Stomach smooth muscle (tissue), 2 donors: ENCODE data around the gene USP3.
"Not testable (repeated sequence)": the region's sequence is repeated elsewhere in the genome, so short reads cannot be mapped to it uniquely, and the experiment has no call there.

Experiments used
- H3K27ac ChIP-seq: one replicate; pipeline ENCODE4 v1.7.0; 2013; ENCODE audit warnings: mild to moderate bottlenecking, low read length, inconsistent platforms
- H3K27me3 ChIP-seq, 2 donors: one replicate each; pipeline ENCODE4 v1.7.0; 2013; ENCODE audit warnings: low read length in 2 of 2; ENCODE audit not compliant: insufficient read depth in 2 of 2, control insufficient read depth in 1 of 2
- H3K36me3 ChIP-seq, 2 donors: one replicate each; pipeline ENCODE4 v1.7.0; 2013; ENCODE audit warnings: low read length in 2 of 2; ENCODE audit not compliant: control insufficient read depth in 2 of 2, insufficient read depth in 2 of 2
- H3K4me1 ChIP-seq: one replicate; pipeline ENCODE4 v1.7.0; 2013; ENCODE audit warnings: low read length; ENCODE audit not compliant: control insufficient read depth, insufficient read depth
- H3K4me3 ChIP-seq, 2 donors: one replicate each; pipeline ENCODE4 v1.7.0; 2013; ENCODE audit warnings: low read length in 2 of 2
- H3K9ac ChIP-seq, 2 donors: one replicate each; pipeline ENCODE4 v1.7.0; 2013; ENCODE audit warnings: low read length in 2 of 2, mild to moderate bottlenecking in 1 of 2
- H3K9me3 ChIP-seq, 2 donors: one replicate each; pipeline ENCODE4 v1.7.0; 2013; ENCODE audit warnings: low read length in 2 of 2; ENCODE audit not compliant: control insufficient read depth in 2 of 2
- donor health status: healthy.
- donor health status: Pancreatic carcinoma.

USP3 gene

DNA sequence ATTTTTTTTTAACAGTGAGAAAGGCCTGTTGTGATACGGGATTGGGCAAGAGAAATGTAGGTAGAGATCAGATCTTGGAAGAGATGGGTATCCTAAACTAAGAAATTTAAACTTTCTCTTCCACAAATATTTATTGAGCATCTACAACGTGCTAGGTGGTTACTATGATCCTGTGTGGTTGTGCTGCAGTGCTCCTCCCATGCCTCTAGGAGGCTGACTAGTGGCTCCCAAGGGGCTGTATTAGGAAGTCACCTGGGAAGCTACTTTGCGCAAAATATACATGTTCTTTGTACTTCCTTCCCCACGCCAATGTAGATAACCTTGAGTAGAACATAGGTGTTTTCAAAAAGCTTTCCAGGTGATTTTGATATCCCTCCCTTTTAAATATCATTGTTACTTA lies 27.2 kb downstream of the USP3 start:
- no peak overlapping the region for H3K9ac ChIP-seq
- H3K4me3 ChIP-seq: no peak overlapping the region
- no peaks in the 10 kb centered on the region for H3K9me3 ChIP-seq
- no peaks in the 10 kb centered on the region for H3K27me3 ChIP-seq
- no peaks in the 10 kb centered on the region for H3K36me3 ChIP-seq
- H3K4me1 ChIP-seq: no peaks in the 10 kb centered on the region
- no peak overlapping the region for H3K27ac ChIP-seq

- Histone ChIP-seq H3K27ac (no peak overlapping the region), H3K9ac (no peak overlapping the region), H3K4me1 (no peaks in the 10 kb centered on the region), H3K27me3 (no peaks in the 10 kb centered on the region), H3K36me3 (no peaks in the 10 kb centered on the region), H3K9me3 (no peaks in the 10 kb centered on the region), H3K4me3 (no peak overlapping the region)
Measured at GRCh38 chr15:63532307-63532744, 27.9 kb downstream of the USP3 start.

- H3K36me3 ChIP-seq, H3K9me3 ChIP-seq, H3K27ac ChIP-seq, H3K4me1 ChIP-seq, H3K27me3 ChIP-seq, H3K4me3 ChIP-seq, H3K9ac ChIP-seq: not testable (repeated sequence)
Measured at GRCh38 chr15:63534888-63535287, 30.5 kb downstream of the USP3 start.

GRCh38 chr15:63535689-63536088 lies 31.3 kb downstream of the USP3 start:
- Histone ChIP-seq H3K9ac (no peak overlapping the region), H3K27me3 (no peaks in the 10 kb centered on the region), H3K36me3 (no peaks in the 10 kb centered on the region), H3K27ac (no peak overlapping the region), H3K9me3 (no peaks in the 10 kb centered on the region), H3K4me1 (no peaks in the 10 kb centered on the region), H3K4me3 (no peak overlapping the region)

DNA sequence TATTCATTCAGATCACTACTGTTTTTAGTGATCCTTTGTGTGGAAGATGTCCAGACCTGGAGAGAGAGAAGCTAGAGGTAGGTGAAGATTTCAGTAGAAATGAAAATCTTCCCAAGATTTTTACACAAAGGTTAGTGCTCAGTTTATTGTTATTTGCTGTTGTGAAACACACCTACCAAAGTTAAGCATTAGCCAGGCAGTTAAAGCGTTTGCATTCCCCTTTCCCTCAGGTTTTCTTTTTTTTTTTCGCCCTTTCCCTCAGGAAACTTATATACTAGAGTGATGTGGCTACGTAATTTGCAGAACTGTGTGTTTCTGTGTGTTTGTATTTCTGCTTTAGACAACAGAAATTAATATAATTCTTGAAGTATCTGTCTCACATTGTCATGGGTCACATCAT lies 34.5 kb downstream of the USP3 start:
- Histone ChIP-seq H3K36me3 (no peaks in the 10 kb centered on the region), H3K9me3 (no peaks in the 10 kb centered on the region), H3K27me3 (no peaks in the 10 kb centered on the region), H3K9ac (no peak overlapping the region), H3K27ac (no peak overlapping the region), H3K4me1 (no peaks in the 10 kb centered on the region), H3K4me3 (no peak overlapping the region)

DNA sequence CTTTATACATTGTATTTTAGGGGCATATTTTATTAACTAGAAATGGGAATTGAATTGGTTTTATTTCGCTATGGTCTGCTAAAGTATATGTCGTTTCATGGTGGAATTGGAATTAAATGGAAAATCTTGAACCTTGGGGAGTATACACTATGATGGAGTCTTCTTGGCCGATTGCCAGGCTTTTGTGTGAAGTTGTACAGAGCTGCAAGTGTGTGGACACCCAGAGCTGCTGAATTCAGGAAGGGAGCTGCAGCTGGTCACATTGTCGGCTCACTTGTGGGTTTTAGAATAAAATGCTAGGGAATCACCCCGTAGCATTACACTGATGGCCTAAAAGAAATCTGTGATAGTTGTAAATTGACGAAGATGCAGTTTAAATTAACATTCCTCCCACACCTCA lies 35.1 kb downstream of the USP3 start:
- H3K27ac ChIP-seq: no peak overlapping the region

GRCh38 chr15:63539998-63540397 lies 35.6 kb downstream of the USP3 start:
- Histone ChIP-seq H3K27ac (no peak overlapping the region), H3K9me3 (no peaks in the 10 kb centered on the region), H3K9ac (no peak overlapping the region), H3K36me3 (no peaks in the 10 kb centered on the region), H3K4me1 (no peaks in the 10 kb centered on the region), H3K4me3 (no peak overlapping the region), H3K27me3 (no peaks in the 10 kb centered on the region)

More for the DNA sequence above, 35.1 kb downstream of the USP3 start:
- no peaks in the 10 kb centered on the region for H3K4me1 ChIP-seq
- H3K4me3 ChIP-seq: no peak overlapping the region
- H3K27me3 ChIP-seq: no peaks in the 10 kb centered on the region
- no peak overlapping the region for H3K9ac ChIP-seq
- no peaks in the 10 kb centered on the region for H3K36me3 ChIP-seq
- H3K9me3 ChIP-seq: no peaks in the 10 kb centered on the region

GRCh38 chr15:63540449-63540848 lies 36.1 kb downstream of the USP3 start:
- no peaks in the 10 kb centered on the region for H3K36me3 ChIP-seq
- H3K27me3 ChIP-seq: no peaks in the 10 kb centered on the region
- H3K4me1 ChIP-seq: no peaks in the 10 kb centered on the region
- no peak overlapping the region for H3K4me3 ChIP-seq
- H3K9me3 ChIP-seq: no peaks in the 10 kb centered on the region
- H3K27ac ChIP-seq: no peak overlapping the region
- no peak overlapping the region for H3K9ac ChIP-seq

GRCh38 chr15:63544258-63545026 lies 40.0 kb downstream of the USP3 start:
- Histone ChIP-seq H3K9me3 (no peaks in the 10 kb centered on the region), H3K9ac (no peak overlapping the region), H3K27me3 (no peaks in the 10 kb centered on the region), H3K4me3 (no peak overlapping the region), H3K36me3 (no peaks in the 10 kb centered on the region), H3K27ac (no peak overlapping the region), H3K4me1 (no peaks in the 10 kb centered on the region)

- Histone ChIP-seq H3K36me3 (no peaks in the 10 kb centered on the region), H3K27ac (no peak overlapping the region), H3K4me1 (no peaks in the 10 kb centered on the region), H3K4me3 (no peak overlapping the region), H3K9ac (no peak overlapping the region), H3K27me3 (no peaks in the 10 kb centered on the region), H3K9me3 (no peaks in the 10 kb centered on the region)
Measured at GRCh38 chr15:63545520-63545919, 41.1 kb downstream of the USP3 start.

- no peak overlapping the region for H3K9ac ChIP-seq
- H3K4me3 ChIP-seq: no peak overlapping the region
- no peaks in the 10 kb centered on the region for H3K9me3 ChIP-seq
- H3K27me3 ChIP-seq: no peaks in the 10 kb centered on the region
- H3K36me3 ChIP-seq: peaks cover 0 to 2% of the 10 kb centered on the region in 2 donors
- peaks cover 5% of the 10 kb centered on the region for H3K4me1 ChIP-seq
- H3K27ac ChIP-seq: no peak overlapping the region
Measured at GRCh38 chr15:63551400-63551799, 47.0 kb downstream of the USP3 start.
